Activated CD4-positive, alpha-beta T cell treated with anti-CD3 and anti-CD28 coated beads, Interleukin-10, Interleukin-2, amounts not matched to agents 100 ng/mL and 50 ng/mL, durations not matched to agents 16 hours and 8 hours (primary cell): ENCODE data around the gene EVX2.

ENCODE experiments used
- DNase-seq: peaks from one replicate; pipeline ENCODE4 v3.0.0-alpha.2; 2020

The EVX2 gene

GRCh38 chr2:176083796-176084261 lies at the start of gene EVX2:
TSS of gene EVX2 (minus strand) at chr2:176083962. CDS start at chr2:176083776, 186 bp downstream.
- no peak for DNase-seq

- no peak for DNase-seq
Observed at GRCh38 chr2:176133389-176133788, 49.6 kb upstream of the EVX2 start.

- DNase-seq, result peak; percentile 13
Observed at GRCh38 chr2:176132205-176133171, 48.7 kb upstream of the EVX2 start.

GRCh38 chr2:176131848-176132158 lies 48.0 kb upstream of the EVX2 start:
- no peak for DNase-seq

- DNase-seq, result no peak
Observed at GRCh38 chr2:176130957-176131847, 47.4 kb upstream of the EVX2 start.

GRCh38 chr2:176130147-176130956 lies 46.6 kb upstream of the EVX2 start:
- DNase-seq, result no peak

- DNase-seq, result no peak
Observed at GRCh38 chr2:176129813-176130146, 46.0 kb upstream of the EVX2 start.

GRCh38 chr2:176128982-176129796 lies 45.4 kb upstream of the EVX2 start, which contains the start of gene HOXD8:
TSS of gene HOXD8 (plus strand) at chr2:176129705. CDS start at chr2:176130367, 662 bp downstream.
- no peak for DNase-seq

GRCh38 chr2:176128172-176128981 lies 44.6 kb upstream of the EVX2 start:
- no peak for DNase-seq

- DNase-seq, result no peak
Observed at GRCh38 chr2:176127774-176128072, 44.0 kb upstream of the EVX2 start.

GRCh38 chr2:176126929-176127773 lies 43.4 kb upstream of the EVX2 start:
- DNase-seq, result peak; percentile 50

- no peak for DNase-seq
Observed at GRCh38 chr2:176125772-176126054, 42.0 kb upstream of the EVX2 start.

GRCh38 chr2:176124947-176125771 lies 41.4 kb upstream of the EVX2 start:
- no peak for DNase-seq

GRCh38 chr2:176124110-176124946 lies 40.6 kb upstream of the EVX2 start:
- no peak for DNase-seq

GRCh38 chr2:176123411-176124109 lies 39.8 kb upstream of the EVX2 start:
- no peak for DNase-seq

- DNase-seq, result no peak
Observed at GRCh38 chr2:176122683-176123410, 39.1 kb upstream of the EVX2 start, which contains the start of gene HOXD9. TSS of gene HOXD9 (plus strand) at chr2:176122719. CDS start at chr2:176122769, 50 bp downstream.
